Measurements from ENCODE around the gene LDHD. TPM values are rescaled to one million over a fixed set of nuclear protein-coding genes. Genes with fewer than 3 reads are reported as not detected.

LDHD gene
- total RNA-seq, 1 donor from 2014 or later = 0.65 TPM

DNA sequence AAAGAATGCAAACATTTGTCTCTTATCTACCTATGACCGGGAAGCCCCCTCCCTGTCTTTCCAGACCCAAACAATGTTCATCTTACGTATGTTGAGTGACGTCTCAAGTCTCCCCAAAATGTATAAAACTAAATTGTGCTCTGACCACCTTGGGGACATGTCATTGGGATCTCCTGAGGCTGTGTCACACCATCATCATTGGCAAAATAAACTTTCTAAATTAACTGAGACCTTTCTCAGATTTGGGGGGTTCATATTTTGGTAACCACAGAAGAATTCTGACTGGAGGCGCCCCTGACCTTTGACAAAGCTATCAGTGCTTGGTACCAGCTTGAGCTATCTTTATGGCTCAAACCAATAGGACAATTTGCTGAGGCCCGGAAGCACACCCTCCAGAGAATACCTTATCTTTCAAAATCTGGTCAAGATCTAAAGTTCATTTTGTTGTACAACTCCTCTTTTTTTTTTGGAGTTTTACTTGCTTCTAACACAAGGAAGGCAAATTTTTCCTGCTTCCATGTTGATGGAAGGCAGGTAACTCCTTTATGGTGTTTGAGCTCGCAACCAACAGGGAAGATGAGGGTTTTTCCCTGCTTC, 2.5 kb upstream of the LDHD start:
- TF ChIP-seq, protein P1, sequence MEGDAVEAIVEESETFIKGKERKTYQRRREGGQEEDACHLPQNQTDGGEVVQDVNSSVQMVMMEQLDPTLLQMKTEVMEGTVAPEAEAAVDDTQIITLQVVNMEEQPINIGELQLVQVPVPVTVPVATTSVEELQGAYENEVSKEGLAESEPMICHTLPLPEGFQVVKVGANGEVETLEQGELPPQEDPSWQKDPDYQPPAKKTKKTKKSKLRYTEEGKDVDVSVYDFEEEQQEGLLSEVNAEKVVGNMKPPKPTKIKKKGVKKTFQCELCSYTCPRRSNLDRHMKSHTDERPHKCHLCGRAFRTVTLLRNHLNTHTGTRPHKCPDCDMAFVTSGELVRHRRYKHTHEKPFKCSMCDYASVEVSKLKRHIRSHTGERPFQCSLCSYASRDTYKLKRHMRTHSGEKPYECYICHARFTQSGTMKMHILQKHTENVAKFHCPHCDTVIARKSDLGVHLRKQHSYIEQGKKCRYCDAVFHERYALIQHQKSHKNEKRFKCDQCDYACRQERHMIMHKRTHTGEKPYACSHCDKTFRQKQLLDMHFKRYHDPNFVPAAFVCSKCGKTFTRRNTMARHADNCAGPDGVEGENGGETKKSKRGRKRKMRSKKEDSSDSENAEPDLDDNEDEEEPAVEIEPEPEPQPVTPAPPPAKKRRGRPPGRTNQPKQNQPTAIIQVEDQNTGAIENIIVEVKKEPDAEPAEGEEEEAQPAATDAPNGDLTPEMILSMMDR (IDR thresholded peaks at IDR 0.05; ENCODE audit: unreplicated experiment) = no peak
- no peak overlapping the region for H3K4me3 Mint-ChIP-seq
- H3K27me3 Mint-ChIP-seq (ENCODE audit: low read depth) = no peaks in the 10 kb centered on the region
- no peak for DNase-seq (ENCODE audit: low spot score in 2 of 2, unreplicated experiment in 2 of 2)
- H3K36me3 Mint-ChIP-seq = no peaks in the 10 kb centered on the region
- H3K9me3 Mint-ChIP-seq = peaks cover 15% of the 10 kb centered on the region
- H3K4me1 Mint-ChIP-seq = no peaks in the 10 kb centered on the region
- H3K27ac Mint-ChIP-seq = no peak overlapping the region

DNA sequence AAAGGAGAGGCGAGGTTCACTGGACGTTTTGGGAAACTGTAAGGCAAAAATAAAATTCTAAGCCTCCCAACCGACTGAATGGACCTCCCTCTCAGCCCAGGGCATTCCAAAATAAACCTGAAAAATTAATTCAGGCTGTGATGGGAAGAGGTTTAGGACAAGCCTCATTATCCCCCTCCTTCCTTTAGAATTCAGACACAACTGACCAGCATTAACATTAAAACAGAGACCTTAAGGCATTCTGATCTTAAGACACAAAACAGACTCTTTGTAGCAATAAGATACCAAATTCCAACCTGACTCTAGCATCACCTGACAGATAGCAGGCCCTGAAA, 298 bp upstream of the LDHD start:
- TF ChIP-seq, protein P1 (IDR thresholded peaks at IDR 0.05; ENCODE audit: unreplicated experiment) = no peak
- peaks cover 6% of the 10 kb centered on the region for H3K9me3 Mint-ChIP-seq
- H3K4me3 Mint-ChIP-seq = peak overlapping the region; percentile 50
- H3K36me3 Mint-ChIP-seq = no peaks in the 10 kb centered on the region
- no peak for DNase-seq (ENCODE audit: low spot score in 2 of 2, unreplicated experiment in 2 of 2)
- no peak overlapping the region for H3K27ac Mint-ChIP-seq
- peaks cover 5% of the 10 kb centered on the region for H3K4me1 Mint-ChIP-seq
- no peaks in the 10 kb centered on the region for H3K27me3 Mint-ChIP-seq (ENCODE audit: low read depth)

DNA sequence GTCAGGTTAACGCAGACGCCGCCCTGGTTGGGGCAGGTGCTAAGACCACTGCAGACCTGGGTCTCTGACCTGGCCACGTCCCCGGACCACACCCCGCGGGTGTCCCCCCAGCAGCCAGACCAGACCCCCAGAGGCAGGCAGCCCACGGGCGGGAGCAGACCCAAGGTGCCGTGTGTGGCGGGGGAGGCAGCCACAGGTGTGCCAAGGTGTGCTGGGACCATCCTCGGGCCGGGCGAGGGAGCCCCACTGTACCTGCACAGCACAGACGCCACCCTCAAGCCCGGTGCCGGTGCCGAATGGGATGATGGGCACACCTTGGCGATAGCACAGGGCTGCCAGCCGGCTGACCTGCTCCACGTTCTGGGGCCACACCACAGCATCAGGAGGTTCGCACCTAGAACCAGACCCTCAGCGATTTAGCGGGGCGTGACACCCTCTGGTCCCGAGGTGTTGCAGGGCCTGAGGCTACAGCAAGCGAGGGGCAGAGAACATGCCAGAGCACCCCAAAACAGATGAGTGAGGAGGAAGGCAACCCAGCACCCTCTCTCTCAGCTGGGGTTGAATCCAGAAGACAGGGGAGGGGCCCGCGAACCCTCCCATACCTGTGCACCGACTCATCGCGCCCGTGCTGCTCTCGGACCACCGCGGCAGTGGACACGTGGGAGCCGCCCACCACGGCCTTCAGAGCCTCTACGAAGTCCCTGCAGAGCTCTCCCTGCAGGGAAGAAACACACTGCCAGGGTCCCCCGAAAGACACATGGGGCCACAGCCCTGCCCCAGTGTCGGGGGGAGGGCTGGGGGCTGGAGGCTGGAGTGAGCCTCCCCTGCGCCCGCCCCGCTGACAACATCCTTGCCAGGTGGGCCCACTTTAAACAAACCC, 1.4 kb downstream of the LDHD start:
- TF ChIP-seq, protein P1 (IDR thresholded peaks at IDR 0.05; ENCODE audit: unreplicated experiment) = no peak
- Mint-ChIP-seq H3K27me3 (ENCODE audit: low read depth) (no peaks in the 10 kb centered on the region), H3K4me3 (no peak overlapping the region), H3K36me3 (no peaks in the 10 kb centered on the region), H3K4me1 (peaks cover 18% of the 10 kb centered on the region), H3K27ac (no peak overlapping the region), H3K9me3 (no peaks in the 10 kb centered on the region)
- DNase-seq (ENCODE audit: low spot score in 2 of 2, unreplicated experiment in 2 of 2) = no peak

- Mint-ChIP-seq H3K36me3 (no peaks in the 10 kb centered on the region), H3K9me3 (no peaks in the 10 kb centered on the region), H3K27me3 (ENCODE audit: low read depth) (no peaks in the 10 kb centered on the region), H3K4me1 (peaks cover 20% of the 10 kb centered on the region), H3K4me3 (no peak overlapping the region), H3K27ac (no peak overlapping the region)
- DNase-seq (ENCODE audit: low spot score in 2 of 2, unreplicated experiment in 2 of 2) = no peak
- TF ChIP-seq, protein P1 (IDR thresholded peaks at IDR 0.05; ENCODE audit: unreplicated experiment) = no peak
Observed at GRCh38 chr16:75114179-75114945, 2.2 kb downstream of the LDHD start.

DNA sequence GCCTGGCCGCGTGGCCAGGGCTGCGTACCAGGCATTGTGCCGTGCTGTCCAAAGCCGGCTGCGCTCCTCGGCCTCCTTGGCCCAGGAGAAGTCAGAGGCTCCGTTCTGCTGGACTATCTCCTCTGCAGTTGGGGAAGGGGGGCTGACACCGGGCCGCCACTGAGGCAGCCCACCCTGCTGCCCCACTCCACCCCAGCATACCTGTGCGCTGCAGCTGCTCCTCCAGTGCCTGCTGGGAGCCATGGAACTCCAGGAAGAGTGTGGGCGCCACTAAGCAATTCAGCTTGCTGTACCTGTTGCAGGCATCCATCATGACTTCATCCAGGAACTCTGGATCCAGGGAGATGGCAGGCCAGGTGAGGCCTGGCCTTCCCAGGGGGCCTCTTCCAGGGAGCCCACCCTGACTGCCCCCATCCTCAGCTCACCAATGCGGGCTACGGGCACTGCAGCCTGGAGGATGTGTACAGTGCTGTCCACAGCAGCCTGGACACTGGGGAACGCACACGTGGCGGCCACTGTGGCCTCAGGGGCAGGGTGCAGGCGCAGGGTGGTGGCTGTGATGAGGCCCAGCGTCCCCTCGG, 2.9 kb downstream of the LDHD start:
- no peaks in the 10 kb centered on the region for H3K9me3 Mint-ChIP-seq
- H3K27ac Mint-ChIP-seq = no peak overlapping the region
- H3K4me3 Mint-ChIP-seq = no peak overlapping the region
- no peaks in the 10 kb centered on the region for H3K27me3 Mint-ChIP-seq (ENCODE audit: low read depth)
- H3K36me3 Mint-ChIP-seq = no peaks in the 10 kb centered on the region
- DNase-seq (ENCODE audit: low spot score in 2 of 2, unreplicated experiment in 2 of 2) = no peak
- TF ChIP-seq, protein P1 (IDR thresholded peaks at IDR 0.05; ENCODE audit: unreplicated experiment) = no peak
- peaks cover 23% of the 10 kb centered on the region for H3K4me1 Mint-ChIP-seq
